Pulmonary artery endothelial cell (primary cell): ENCODE measurements around the gene SLC22A2. TPM values are rescaled to one million over a fixed set of nuclear protein-coding genes. Genes with fewer than 3 reads are reported as not detected.
"Not testable (repeated sequence)": the region's sequence is repeated elsewhere in the genome, so short reads cannot be mapped to it uniquely, and the experiment has no call there.

Experiments used
- DNase-seq: peaks from one replicate; pipeline ENCODE4 v3.0.0-alpha.2; 2011; ENCODE audit warnings: low read depth, low spot score
- total RNA-seq: library from RNA; depleted of rRNA; stranded (reverse); fragments of >200 nt; gene quantifications from 2 replicates; pipeline ENCODE4 v1.2.3, GENCODE V29; 2014

SLC22A2 gene
- not detected in 2 replicates for total RNA-seq

GRCh38 chr6:160258346-160259142 lies at the start of gene SLC22A2:
SLC22A2 (minus strand) TSS chr6:160258821; CDS start chr6:160258757, 64 bp downstream.
- DNase-seq: no peak

GRCh38 chr6:160305926-160306713 lies 47.5 kb upstream of the SLC22A2 start:
- DNase-seq: no peak

- DNase-seq: no peak
Observed at GRCh38 chr6:160303806-160304205, 45.2 kb upstream of the SLC22A2 start.

GRCh38 chr6:160302431-160303082 lies 43.9 kb upstream of the SLC22A2 start:
- not testable (repeated sequence) for DNase-seq

GRCh38 chr6:160301339-160301738 lies 42.7 kb upstream of the SLC22A2 start:
- no peak for DNase-seq

- DNase-seq: no peak
Observed at GRCh38 chr6:160300076-160300695, 41.6 kb upstream of the SLC22A2 start.

- DNase-seq: no peak
Observed at GRCh38 chr6:160299559-160299958, 40.9 kb upstream of the SLC22A2 start.

- DNase-seq: no peak
Observed at GRCh38 chr6:160298121-160298520, 39.5 kb upstream of the SLC22A2 start.

GRCh38 chr6:160297310-160297709 lies 38.7 kb upstream of the SLC22A2 start:
- DNase-seq: no peak

- no peak for DNase-seq
Observed at GRCh38 chr6:160293844-160294243, 35.2 kb upstream of the SLC22A2 start.

- DNase-seq: no peak
Observed at GRCh38 chr6:160285541-160286105, 27.0 kb upstream of the SLC22A2 start.

GRCh38 chr6:160284575-160284974 lies 26.0 kb upstream of the SLC22A2 start:
- DNase-seq: no peak

GRCh38 chr6:160282444-160282843 lies 23.8 kb upstream of the SLC22A2 start:
- DNase-seq: no peak

- DNase-seq: no peak
Observed at GRCh38 chr6:160279850-160280249, 21.2 kb upstream of the SLC22A2 start.

GRCh38 chr6:160278786-160279310 lies 20.2 kb upstream of the SLC22A2 start:
- DNase-seq: no peak

- DNase-seq: no peak
Observed at GRCh38 chr6:160278311-160278710, 19.7 kb upstream of the SLC22A2 start.

- DNase-seq: no peak
Observed at GRCh38 chr6:160277546-160277945, 18.9 kb upstream of the SLC22A2 start.

GRCh38 chr6:160277144-160277543 lies 18.5 kb upstream of the SLC22A2 start:
- no peak for DNase-seq

- no peak for DNase-seq
Observed at GRCh38 chr6:160276126-160276525, 17.5 kb upstream of the SLC22A2 start.

- DNase-seq: no peak
Observed at GRCh38 chr6:160275511-160276003, 16.9 kb upstream of the SLC22A2 start.
